Measurements from ENCODE around the gene SERGEF.

SERGEF gene

GRCh38 chr11:17954395-17955252 is 58.2 kb downstream of the SERGEF start:
- DNase-seq (ENCODE audit: insufficient read length, low spot score), result no peak
- FAIRE-seq, result no peak

DNA sequence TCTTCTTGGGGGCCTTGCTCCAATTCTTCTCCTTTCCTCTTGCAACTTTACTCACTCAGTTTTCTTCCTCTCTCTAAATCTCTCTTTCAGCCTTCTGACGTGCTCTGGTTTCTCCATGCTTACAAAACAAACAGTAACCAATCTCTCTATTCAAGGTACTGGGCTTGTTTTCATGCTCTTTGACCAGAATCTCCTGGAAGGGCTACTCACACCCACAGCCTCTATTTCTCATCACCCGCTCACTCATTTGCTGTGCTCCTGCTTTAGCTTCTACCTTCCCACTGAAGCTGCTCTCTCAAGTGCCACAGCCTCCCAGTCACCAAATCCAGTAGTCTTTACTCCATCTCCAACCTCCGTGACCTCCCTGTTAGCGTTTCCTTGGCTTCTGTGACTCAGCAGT is 60.4 kb downstream of the SERGEF start:
- no peak for DNase-seq (ENCODE audit: insufficient read length, low spot score)
- FAIRE-seq, result no peak

DNA sequence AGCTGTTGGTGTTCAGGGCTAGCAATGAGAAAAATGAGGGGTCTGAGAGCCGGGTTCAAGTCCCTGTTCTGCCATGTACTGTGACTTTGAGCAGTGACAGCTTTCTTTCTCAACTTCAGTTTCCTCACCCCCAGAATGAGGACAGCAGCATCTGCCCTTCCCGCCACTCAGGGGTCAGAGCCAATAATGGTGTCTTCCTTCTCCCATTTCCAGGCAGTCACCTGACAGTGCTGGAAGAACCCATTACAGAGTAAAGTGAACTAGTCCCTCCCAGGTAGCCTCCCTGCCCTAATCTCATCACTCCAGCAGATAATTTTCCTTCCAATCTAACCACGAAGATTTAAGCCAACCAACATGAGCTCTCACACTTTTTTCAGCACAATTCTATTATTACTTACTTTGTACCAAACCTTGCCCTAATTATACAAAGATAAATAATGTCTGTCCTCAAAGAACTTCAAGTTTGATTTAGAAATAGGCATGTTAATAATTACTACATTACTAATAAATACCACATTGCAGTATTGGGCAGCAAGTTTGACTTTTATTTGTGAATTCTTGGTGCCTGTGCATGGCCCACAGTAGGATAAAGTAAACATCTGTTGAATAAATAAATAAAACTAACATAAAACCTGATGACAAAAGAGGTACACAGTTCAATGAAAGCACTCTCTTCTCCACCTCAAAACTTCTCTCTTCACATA is 61.0 kb downstream of the SERGEF start:
- FAIRE-seq, result no peak
- DNase-seq (ENCODE audit: insufficient read length, low spot score), result no peak

- DNase-seq (ENCODE audit: insufficient read length, low spot score), result no peak
- no peak for FAIRE-seq
Observed at GRCh38 chr11:17950644-17951043, 62.2 kb downstream of the SERGEF start.

DNA sequence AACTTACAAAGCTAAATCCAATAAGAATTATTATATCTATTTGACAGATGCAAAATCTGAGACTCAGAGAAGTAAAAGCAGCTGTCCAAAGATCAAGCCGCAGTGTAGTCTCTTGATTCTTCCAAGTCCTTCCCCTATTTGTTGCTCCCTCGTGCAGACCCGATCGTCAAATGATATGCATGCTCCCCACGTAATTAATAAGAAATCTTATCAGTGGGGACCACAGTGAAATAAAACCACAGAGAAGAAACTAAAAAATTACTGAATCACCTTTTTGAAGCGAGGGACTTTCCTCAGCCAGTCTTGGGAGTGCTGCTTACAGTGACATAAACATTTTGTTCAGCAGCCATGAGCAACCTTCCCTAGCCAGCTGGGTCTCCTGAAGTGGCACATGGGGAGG is 64.6 kb downstream of the SERGEF start:
- DNase-seq (ENCODE audit: insufficient read length, low spot score), result no peak
- FAIRE-seq, result no peak

- FAIRE-seq, result no peak
- no peak for DNase-seq (ENCODE audit: insufficient read length, low spot score)
Observed at GRCh38 chr11:17939542-17939941, 73.3 kb downstream of the SERGEF start.

GRCh38 chr11:17936790-17937189 is 76.1 kb downstream of the SERGEF start:
- DNase-seq (ENCODE audit: insufficient read length, low spot score) (no peak), FAIRE-seq (no peak)

- no peak for FAIRE-seq
- DNase-seq (ENCODE audit: insufficient read length, low spot score), result no peak
Observed at GRCh38 chr11:17934194-17934593, 78.7 kb downstream of the SERGEF start.

- FAIRE-seq, result no peak
- no peak for DNase-seq (ENCODE audit: insufficient read length, low spot score)
Observed at GRCh38 chr11:17933708-17934107, 79.1 kb downstream of the SERGEF start.

- DNase-seq (ENCODE audit: insufficient read length, low spot score), result no peak
- FAIRE-seq, result no peak
Observed at GRCh38 chr11:17932472-17932871, 80.4 kb downstream of the SERGEF start.

GRCh38 chr11:17931595-17931994 is 81.3 kb downstream of the SERGEF start:
- no peak for DNase-seq (ENCODE audit: insufficient read length, low spot score)
- FAIRE-seq, result no peak

DNA sequence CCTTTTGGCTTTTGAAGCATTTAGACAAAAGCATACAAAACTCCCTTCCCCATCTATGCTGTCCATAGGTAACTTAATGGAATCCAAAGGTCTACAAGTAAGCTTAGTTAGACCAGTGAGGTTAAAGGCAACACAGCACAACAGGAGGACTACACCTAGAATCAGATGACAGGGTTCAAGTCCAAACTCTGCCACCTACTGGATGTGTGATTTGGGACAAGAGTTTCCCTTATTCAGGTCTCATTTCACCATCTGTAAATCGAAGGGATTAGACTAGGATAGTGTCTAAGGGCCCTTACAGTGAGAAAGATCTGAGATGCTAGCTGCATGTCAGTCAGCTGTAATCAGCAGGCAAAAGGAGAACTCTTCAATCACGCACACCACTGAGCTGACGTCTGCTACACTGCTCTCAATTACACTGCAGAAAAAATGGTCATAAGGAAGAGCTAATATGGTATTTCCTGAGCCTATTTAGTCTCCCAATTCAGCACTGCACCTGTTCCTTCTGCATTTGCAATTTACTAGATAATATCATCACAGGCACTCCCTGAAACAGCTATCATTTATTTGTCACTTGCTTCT is 82.2 kb downstream of the SERGEF start:
- no peak for DNase-seq (ENCODE audit: insufficient read length, low spot score)

GRCh38 chr11:17929171-17929570 is 83.7 kb downstream of the SERGEF start:
- no peak for FAIRE-seq
- no peak for DNase-seq (ENCODE audit: insufficient read length, low spot score)

More for the DNA sequence above, 82.2 kb downstream of the SERGEF start:
- no peak for FAIRE-seq

DNA sequence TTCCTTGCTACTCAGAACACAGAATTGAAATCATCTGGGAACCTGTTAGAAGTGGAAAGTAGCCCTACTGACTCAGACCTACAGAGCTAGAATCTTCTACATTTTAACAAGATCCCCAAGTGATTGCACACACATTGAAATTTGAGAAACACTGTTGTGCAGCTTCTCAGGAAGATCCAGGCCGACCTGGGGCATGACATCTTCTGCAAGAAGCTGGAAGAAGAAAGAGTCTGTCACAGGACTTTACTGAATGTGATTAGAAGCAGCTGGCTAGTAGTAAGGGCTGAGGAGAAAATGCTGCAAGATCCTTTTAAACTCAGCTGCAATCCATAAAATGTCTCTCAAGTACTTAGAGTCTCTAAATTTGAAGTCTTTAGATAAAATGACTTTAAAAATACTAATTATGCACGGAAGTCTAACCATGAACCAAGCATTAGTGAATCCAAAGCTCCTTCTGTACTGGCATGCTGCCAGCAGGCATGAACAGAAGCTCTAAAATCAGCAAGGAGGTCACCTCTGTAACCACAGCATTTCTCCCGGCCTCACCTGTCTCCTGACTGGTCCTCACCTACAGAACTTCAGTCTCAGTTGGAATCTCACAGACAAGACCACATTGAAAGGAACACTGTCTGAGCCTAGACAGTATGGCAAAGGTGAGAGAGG is 85.0 kb downstream of the SERGEF start:
- no peak for DNase-seq (ENCODE audit: insufficient read length, low spot score)
- no peak for FAIRE-seq

- FAIRE-seq (no peak), DNase-seq (ENCODE audit: insufficient read length, low spot score) (no peak)
Observed at GRCh38 chr11:17927041-17927440, 85.8 kb downstream of the SERGEF start.

DNA sequence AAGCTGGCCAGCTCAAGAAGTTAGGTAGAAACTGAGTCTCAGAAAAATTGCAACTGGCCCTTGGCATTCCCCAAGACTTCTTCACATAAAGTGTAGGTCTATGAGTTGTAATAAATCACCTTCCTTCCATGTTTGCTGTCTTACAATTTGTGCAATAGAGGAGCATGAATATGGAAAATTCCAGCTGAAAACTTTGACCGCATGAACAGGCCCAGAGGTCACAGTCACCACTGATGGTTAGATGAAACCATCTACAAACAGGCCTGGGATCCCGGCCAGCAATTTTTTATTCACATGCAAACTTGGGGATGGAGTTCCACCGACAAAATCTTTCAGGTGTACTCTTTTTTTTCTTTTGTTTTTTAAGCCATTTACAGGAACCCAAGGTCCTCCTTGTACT is 88.1 kb downstream of the SERGEF start:
- DNase-seq (ENCODE audit: insufficient read length, low spot score), result no peak
- no peak for FAIRE-seq

- DNase-seq (ENCODE audit: insufficient read length, low spot score) (no peak), FAIRE-seq (no peak)
Observed at GRCh38 chr11:17923217-17923616, 89.6 kb downstream of the SERGEF start.

GRCh38 chr11:17922416-17922788 is 90.4 kb downstream of the SERGEF start:
- no peak for FAIRE-seq
- no peak for DNase-seq (ENCODE audit: insufficient read length, low spot score)

DNA sequence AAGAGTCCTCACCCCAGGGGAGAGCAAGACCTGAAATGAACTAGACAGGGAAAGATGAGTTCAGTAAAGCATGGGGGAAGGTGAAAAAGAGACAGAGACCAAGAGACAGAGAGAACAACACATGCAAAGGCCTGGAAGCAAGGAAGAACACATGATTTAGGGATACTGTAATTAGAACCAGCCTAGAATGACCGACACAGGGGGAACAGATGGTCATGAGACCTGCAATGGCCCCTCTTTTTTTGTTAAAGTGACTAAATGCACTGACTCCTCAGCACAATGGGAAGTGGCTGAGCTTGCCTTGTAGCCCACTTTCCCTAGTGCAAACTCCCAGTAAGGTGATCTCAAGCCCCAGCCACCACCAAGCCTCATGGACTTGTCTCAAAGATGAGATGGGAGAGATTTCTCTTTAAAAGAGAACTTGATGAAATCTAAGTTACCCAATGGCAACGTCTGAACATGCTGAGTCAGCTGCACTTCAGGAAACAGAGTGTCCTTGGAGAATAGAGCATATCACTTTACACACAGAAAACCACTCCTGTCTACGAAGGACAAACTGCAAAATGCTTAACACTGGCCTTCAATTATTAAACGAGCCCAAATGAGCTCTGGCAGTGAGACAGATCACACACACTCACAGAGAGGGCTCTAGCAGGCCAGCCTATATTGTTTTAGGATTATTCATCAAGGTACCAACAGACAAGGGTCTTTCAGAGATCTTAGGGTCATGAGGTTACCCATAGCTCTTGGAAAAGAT is 91.0 kb downstream of the SERGEF start:
- no peak for DNase-seq (ENCODE audit: insufficient read length, low spot score)
- no peak for FAIRE-seq

- DNase-seq (ENCODE audit: insufficient read length, low spot score) (no peak), FAIRE-seq (no peak)
Observed at GRCh38 chr11:17918049-17918605, 94.7 kb downstream of the SERGEF start.

All from HTR-8/SVneo (cell line).